NCI-H1436 (cell line): ENCODE measurements around the gene CALHM3.

Experiments
- DNase-seq: peaks from one replicate; lab custom pipeline; 2025; lab: John Stamatoyannopoulos, UW

CALHM3 gene

GRCh38 chr10:103474077-103474476, 5.0 kb downstream of the CALHM3 start:
- no peak for DNase-seq

- DNase-seq, result no peak
Observed at GRCh38 chr10:103473261-103473671, 5.8 kb downstream of the CALHM3 start.

- no peak for DNase-seq
Observed at GRCh38 chr10:103472005-103472404, 7.0 kb downstream of the CALHM3 start.

- no peak for DNase-seq
Observed at GRCh38 chr10:103470761-103471653, 8.0 kb downstream of the CALHM3 start.

GRCh38 chr10:103469201-103469600, 9.8 kb downstream of the CALHM3 start:
- no peak for DNase-seq

GRCh38 chr10:103467406-103467805, 11.6 kb downstream of the CALHM3 start:
- no peak for DNase-seq

- DNase-seq, result no peak
Observed at GRCh38 chr10:103466734-103467133, 12.3 kb downstream of the CALHM3 start.

- DNase-seq, result no peak
Observed at GRCh38 chr10:103465411-103466179, 13.4 kb downstream of the CALHM3 start.

- DNase-seq, result no peak
Observed at GRCh38 chr10:103463499-103463898, 15.5 kb downstream of the CALHM3 start.

- DNase-seq, result no peak
Observed at GRCh38 chr10:103459615-103460014, 19.4 kb downstream of the CALHM3 start.

- DNase-seq, result peak; percentile 64
Observed at GRCh38 chr10:103458720-103459119, 20.3 kb downstream of the CALHM3 start, which contains the start of gene CALHM1. Gene CALHM1, minus strand, starts transcription at chr10:103458900. Its CDS starts 149 bp downstream, at chr10:103458751.

GRCh38 chr10:103457896-103458583, 21.0 kb downstream of the CALHM3 start:
- no peak for DNase-seq

- DNase-seq, result no peak
Observed at GRCh38 chr10:103457176-103457712, 21.8 kb downstream of the CALHM3 start.

- no peak for DNase-seq
Observed at GRCh38 chr10:103456074-103456660, 22.9 kb downstream of the CALHM3 start.

- no peak for DNase-seq
Observed at GRCh38 chr10:103455235-103455634, 23.8 kb downstream of the CALHM3 start.

GRCh38 chr10:103454026-103454425, 25.0 kb downstream of the CALHM3 start:
- DNase-seq, result no peak

GRCh38 chr10:103452506-103453230, 26.4 kb downstream of the CALHM3 start:
- DNase-seq, result no peak

GRCh38 chr10:103451831-103452505, 27.1 kb downstream of the CALHM3 start, which contains the start of gene CALHM2:
Gene CALHM2, minus strand, starts transcription at chr10:103452370. Its CDS starts 2,429 bp downstream, at chr10:103449941.
- peak; percentile 20 for DNase-seq

- no peak for DNase-seq
Observed at GRCh38 chr10:103451091-103451813, 27.8 kb downstream of the CALHM3 start.
